GM21576 (cell line): ENCODE results near the gene RDH13.

Source experiments
- ATAC-seq: cut with Tn5 transposase; IDR thresholded peaks from one replicate; pipeline ENCODE4 v1.9.1; 2021; ENCODE audit warnings: mild to moderate bottlenecking, moderate library complexity; ENCODE audit not compliant: unreplicated experiment

The RDH13 gene

GRCh38 chr19:55092423-55093318 is 29.7 kb upstream of the RDH13 start:
- no peak for ATAC-seq

- ATAC-seq: no peak
Observed at GRCh38 chr19:55091955-55092354, 29.0 kb upstream of the RDH13 start.

DNA sequence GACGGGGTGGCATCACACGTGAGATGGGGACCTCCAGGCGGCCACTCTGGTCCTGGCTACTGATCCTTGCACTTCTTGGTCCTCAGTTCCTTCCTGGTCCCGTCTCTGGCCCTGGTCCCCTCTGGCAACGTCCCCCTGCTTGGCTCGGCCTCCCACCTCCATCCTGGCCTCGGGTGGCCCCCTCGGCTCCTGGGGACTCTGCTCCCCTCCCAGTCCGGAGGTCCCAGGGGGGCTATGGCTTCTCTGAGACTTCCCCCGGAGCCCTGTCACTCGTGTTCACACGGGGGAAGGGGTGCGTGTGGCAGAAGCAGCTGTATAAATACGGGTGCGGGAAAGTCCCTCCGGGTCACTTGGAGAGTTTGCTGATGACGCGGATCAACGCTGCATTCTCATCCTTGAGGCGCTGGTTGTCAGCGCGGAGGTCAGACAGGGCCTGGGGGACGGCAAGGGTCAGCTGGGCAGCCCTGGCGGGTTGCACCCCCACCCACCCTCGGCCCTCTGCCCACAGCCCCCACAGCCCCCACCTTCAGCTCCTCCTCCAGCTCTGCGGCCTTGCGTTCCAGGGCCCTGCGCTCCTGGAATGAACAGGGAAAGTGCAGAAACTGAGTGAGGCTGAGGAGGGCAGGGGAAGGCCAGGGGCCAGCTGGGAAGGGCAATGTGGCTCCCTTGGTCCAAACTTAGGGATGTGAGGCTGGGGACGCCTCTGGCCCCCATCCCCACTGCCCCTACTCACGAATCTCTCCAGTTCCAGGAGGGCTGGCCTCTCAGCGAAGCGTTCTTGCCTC is 28.4 kb upstream of the RDH13 start:
- ATAC-seq: no peak

DNA sequence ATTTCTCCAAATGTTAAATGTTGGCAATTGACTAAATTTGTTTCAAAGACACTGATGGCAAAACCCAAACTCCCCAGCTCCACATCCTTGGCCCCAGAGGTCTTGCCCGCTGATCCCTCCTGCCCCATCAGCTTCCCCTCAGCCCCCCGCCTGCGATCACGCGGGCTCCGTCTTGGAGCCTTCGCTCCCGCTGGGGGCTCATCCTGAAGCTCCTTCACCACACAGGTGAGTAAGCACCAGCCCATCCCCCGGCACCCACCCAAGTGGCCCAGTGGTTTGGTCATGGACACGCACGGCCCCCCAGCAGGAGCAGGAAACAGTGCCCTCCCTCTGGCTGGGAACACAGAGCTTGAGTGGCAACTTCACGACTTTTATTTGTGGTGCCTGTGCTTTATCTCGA is 27.6 kb upstream of the RDH13 start:
- ATAC-seq: no peak

GRCh38 chr19:55089342-55089944 is 26.5 kb upstream of the RDH13 start:
- no peak for ATAC-seq

GRCh38 chr19:55088543-55089341 is 25.8 kb upstream of the RDH13 start:
- ATAC-seq: no peak

DNA sequence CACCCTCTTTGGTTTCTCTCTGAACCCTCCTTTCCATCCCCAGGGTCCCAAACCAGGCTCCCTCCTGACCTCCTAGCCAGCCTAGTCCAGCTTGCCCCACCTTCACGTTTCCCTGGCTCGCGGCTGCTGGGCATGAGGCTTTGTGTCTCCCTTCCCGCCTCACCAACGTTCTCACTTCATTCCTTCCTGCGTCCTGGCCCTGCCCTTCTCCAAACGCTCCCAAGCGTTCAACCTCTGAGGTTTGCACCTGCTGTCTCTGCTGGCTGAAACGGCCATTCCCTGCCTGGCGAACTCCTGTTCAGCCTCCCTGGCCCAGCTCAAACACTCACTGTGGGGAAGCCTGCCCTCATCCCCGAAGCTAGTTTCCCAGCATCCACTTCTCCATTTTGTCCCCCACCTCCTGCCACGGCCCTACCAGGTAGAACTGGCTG is 25.1 kb upstream of the RDH13 start:
- ATAC-seq: no peak

- ATAC-seq: no peak
Observed at GRCh38 chr19:55087542-55087901, 24.6 kb upstream of the RDH13 start.

GRCh38 chr19:55086730-55087541 is 24.0 kb upstream of the RDH13 start:
- ATAC-seq: no peak

DNA sequence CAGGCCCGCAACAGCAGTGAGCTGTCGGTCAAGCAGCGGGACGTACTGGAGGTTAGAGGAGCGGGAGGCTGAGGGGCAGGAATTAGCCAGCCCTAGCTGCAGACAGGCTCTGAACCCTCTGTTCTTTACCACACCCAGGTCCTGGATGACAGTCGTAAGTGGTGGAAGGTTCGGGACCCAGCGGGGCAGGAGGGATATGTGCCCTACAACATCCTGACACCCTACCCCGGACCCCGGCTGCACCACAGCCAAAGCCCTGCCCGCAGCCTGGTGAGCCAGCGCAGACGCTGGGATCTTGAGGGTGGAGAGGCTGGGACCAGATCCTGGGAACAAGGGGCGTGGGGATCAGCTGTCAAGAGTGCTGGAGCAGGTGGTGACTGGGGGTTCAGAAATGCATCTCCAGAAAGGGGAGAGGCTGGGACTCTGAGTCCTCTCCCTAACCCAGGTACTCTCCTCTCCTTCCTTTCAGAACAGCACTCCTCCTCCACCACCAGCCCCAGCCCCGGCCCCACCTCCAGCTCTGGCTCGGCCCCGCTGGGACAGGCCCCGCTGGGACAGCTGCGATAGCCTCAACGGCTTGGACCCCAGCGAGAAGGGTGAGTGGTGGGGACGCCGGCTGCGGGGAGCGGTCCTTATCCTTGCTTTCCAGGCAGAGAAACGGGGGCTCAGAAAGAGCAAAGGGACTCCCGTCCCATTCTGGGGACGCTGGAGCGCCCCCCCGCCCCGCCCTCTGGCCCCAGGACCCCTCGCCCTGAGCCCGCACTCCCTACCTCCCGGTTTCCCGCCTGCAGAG is 23.2 kb upstream of the RDH13 start:
- no peak for ATAC-seq

DNA sequence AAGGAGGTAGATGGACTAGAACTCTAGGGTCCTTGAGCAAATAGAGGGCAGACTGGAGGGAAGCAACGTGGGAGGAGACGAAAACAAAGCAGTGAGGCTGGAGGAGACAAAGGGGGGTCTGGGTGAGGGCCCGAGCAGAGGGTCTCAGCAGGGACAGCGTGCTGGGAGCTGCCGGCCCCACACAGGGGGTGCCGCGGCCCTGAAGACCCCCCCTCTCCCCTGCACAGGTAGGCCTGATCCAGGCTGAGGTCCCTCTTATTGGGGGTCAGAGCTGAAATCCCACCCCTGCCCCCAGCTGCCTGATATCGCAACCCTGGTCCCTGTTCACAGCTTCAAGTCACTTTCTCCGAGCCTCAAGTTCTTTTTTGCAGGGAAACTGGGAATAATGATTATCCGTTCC is 21.5 kb upstream of the RDH13 start:
- ATAC-seq: no peak

DNA sequence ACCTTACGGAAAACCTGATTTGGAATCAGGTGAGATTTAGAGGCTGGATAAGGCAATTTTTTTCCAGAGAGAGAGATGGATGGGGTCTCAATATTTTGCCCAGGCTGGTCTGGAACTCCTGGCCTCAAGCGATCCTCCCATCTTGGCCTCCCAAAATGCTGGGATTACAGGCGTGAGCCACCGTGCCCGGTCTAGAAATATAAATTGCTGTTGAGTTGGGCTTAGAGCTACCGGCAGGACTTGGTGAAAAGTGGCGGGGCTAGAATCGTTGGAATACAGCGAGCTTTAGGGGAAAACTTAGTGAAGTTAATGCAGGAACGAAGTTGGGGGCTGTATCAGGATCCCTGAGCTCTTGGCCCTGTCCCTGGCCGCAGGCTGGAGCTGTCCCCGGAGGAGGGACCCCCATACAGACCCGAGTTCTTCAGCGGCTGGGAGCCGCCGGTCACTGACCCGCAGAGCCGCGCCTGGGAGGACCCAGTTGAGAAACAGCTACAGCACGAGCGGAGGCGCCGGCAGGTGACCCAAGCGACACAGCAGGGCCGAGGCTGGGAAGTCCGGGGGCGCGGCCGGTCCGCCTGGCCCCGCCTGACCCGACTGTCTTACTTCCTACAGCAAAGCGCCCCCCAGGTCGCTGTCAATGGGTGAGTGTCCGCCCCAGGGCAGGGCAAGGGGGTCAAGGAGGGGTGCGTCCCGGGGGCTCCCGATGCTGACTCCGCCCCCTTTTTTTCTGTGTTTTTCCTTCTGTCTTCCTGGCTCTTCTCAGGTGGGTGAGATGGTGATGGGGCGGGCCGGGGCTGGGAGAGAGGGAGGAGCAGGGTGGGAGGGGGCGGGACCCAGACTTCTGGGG is 20.3 kb upstream of the RDH13 start:
- ATAC-seq: no peak

DNA sequence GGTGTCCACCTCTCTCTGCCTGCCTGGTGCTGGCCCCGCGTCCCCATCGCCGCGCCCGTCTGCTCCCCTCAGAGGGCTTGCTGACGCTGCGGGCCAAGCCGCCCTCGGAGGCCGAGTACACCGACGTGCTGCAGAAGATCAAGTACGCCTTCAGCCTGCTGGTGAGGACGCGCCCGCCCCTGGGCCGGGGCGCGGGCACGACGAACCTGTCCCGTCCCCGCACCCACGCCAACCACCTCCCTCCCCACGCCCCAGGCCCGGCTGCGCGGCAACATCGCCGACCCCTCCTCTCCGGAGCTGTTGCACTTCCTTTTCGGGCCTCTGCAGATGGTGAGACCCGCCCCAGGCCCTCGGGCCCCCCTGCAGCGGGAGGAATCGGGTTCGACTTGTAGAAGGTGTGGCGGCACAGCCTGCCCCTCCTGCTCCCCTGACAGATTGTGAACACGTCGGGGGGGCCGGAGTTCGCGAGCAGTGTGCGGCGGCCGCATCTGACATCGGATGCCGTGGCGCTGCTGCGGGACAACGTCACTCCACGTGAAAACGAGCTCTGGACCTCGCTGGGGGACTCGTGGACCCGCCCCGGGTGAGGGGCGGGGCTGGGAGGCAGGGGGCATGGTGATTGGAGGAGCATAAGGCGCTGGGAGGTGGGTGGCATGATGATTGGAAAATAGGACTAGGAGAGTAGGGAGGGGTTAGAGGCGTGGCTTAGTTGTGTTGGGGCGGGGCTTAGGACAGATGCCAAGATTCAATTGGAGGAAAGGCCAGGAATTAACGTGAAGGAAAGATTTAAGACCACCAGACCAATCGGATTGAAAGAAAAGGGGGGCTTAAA is 19.3 kb upstream of the RDH13 start:
- no peak for ATAC-seq

- ATAC-seq: no peak
Observed at GRCh38 chr19:55081770-55082019, 18.7 kb upstream of the RDH13 start.

GRCh38 chr19:55080968-55081769 is 18.2 kb upstream of the RDH13 start:
- no peak for ATAC-seq

GRCh38 chr19:55080121-55080967 is 17.4 kb upstream of the RDH13 start:
- ATAC-seq: no peak
